Measurements from ENCODE around the gene CCDC124.

CCDC124 gene

GRCh38 chr19:17989425-17990094 is 56.7 kb downstream of the CCDC124 start:
- no peak for DNase-seq

- no peak for DNase-seq
Measured at GRCh38 chr19:17993076-17993813, 60.4 kb downstream of the CCDC124 start.

Data from NK-92 treated with Interleukin-12 subunit alpha and Interleukin-12 subunit beta, amount 100 ng/mL, for 24 hours (cell line).